ENCODE data around the gene USP34. TPM values are rescaled to one million over a fixed set of nuclear protein-coding genes. Genes with fewer than 3 reads are reported as not detected.

The USP34 gene
- total and polyA plus RNA-seq, 4 donors = 13.4 to 82.7 (median 51.1) TPM

- TF ChIP-seq HNF4G (IDR thresholded peaks at IDR 0.05) = no peak
- TF ChIP-seq TAF1 (conservative IDR thresholded peaks at IDR 0.05) = no peak
- TF ChIP-seq CTCF (IDR thresholded peaks at IDR 0.05; ENCODE audit: low read depth, low read length, missing input control) = no peak
- no peak for TF ChIP-seq MAX (IDR thresholded peaks at IDR 0.05)
- TF ChIP-seq EGR1 (IDR thresholded peaks at IDR 0.05; ENCODE audit: low read depth in 2 of 2) = no peak
- TF ChIP-seq ZBTB33 (IDR thresholded peaks at IDR 0.05) = no peak
- no peak for TF ChIP-seq NR2F2 (IDR thresholded peaks at IDR 0.05)
- no peak for TF ChIP-seq REST (IDR thresholded peaks at IDR 0.05)
- TF ChIP-seq ATF3 (IDR thresholded peaks at IDR 0.05) = no peak
- no peak for TF ChIP-seq HNF4A (conservative IDR thresholded peaks at IDR 0.05)
- no peak for TF ChIP-seq FOXA1 (IDR thresholded peaks at IDR 0.05)
- no peak for TF ChIP-seq YY1 (IDR thresholded peaks at IDR 0.05)
- no peak for TF ChIP-seq RXRA (IDR thresholded peaks at IDR 0.05)
- no peak for TF ChIP-seq FOXA2 (IDR thresholded peaks at IDR 0.05)
- no peak for TF ChIP-seq SP1 (IDR thresholded peaks at IDR 0.05)
- TF ChIP-seq JUND (IDR thresholded peaks at IDR 0.05) = no peak
- TF ChIP-seq GABPA (IDR thresholded peaks at IDR 0.05 in 1 of 2, conservative IDR thresholded peaks at IDR 0.05 in 1 of 2) = no peak
- H3K36me3 ChIP-seq (ENCODE audit: control insufficient read depth in 4 of 4, insufficient read depth in 3 of 4, low read depth in 1 of 4, low read length in 3 of 4) = peaks cover 4 to 31% (median 24%) of the 10 kb centered on the region in 4 donors
- no peak overlapping the region for H3K27ac ChIP-seq (ENCODE audit: low read depth in 1 of 2, low read length in 2 of 2)
- H3K4me3 ChIP-seq (ENCODE audit: low read depth in 1 of 3, low read length in 3 of 3) = no peak overlapping the region
- DNase-seq (ENCODE audit: low spot score) = no peak
- no peaks in the 10 kb centered on the region for H3K27me3 ChIP-seq (ENCODE audit: control insufficient read depth in 4 of 4, insufficient read depth in 4 of 4, low read length in 3 of 4)
- 80% methylated on average over 5 of the region's 5 CpGs for WGBS
- H3K4me1 ChIP-seq (ENCODE audit: control insufficient read depth in 4 of 4, insufficient read depth in 4 of 4, low read length in 3 of 4) = peaks cover 0 to 11% (median 3%) of the 10 kb centered on the region in 4 donors
- H3K9ac ChIP-seq (ENCODE audit: low read depth in 1 of 2, low read length in 2 of 2) = no peak overlapping the region
- no peaks in the 10 kb centered on the region for H3K9me3 ChIP-seq (ENCODE audit: control insufficient read depth in 4 of 4, low read length in 3 of 4)
Measured at GRCh38 chr2:61291851-61292575, 178.9 kb downstream of the USP34 start.

All from liver (tissue), 9 donors.